Endothelial cell of umbilical vein (primary cell): ENCODE results near the gene GEN1. TPM values are rescaled to one million over a fixed set of nuclear protein-coding genes. Genes with fewer than 3 reads are reported as not detected.

ENCODE experiments used
- BruUV-seq: library from RNA; stranded (reverse); fragments of 400-500 nt; replicated peaks from 2 replicates; lab custom pipeline; 2021; lab: Mats Ljungman, UMichigan
- CTCF ChIA-PET: fragments of 300-600, 350-600 bp; sonication (Branson Sonifier 250); formaldehyde crosslinking; loops from one replicate; lab custom pipeline; 2021; ENCODE audit warnings: antibody characterized with exemption, inconsistent platforms; lab: Charles Lee
- POLR2A ChIA-PET: fragments of 300-600, 350-600 bp; sonication (Branson Sonifier 250); formaldehyde crosslinking; loops from one replicate; lab custom pipeline; 2021; ENCODE audit warnings: antibody characterized with exemption, inconsistent platforms; lab: Charles Lee
- DNase-seq: peaks from one replicate; pipeline ENCODE4 v3.0.0-alpha.2; 2011; ENCODE audit warnings: low read depth, low spot score
- FAIRE-seq: peaks from 2 replicates; lab custom pipeline; 2011; peaks lifted over from hg19 to GRCh38; lab: Jason Lieb, UNC
- H2AFZ ChIP-seq: 2 replicates; pipeline ENCODE4 v1.6.0; 2012; ENCODE audit warnings: low read depth, low read length, control low read depth, inconsistent platforms
- H3K27ac ChIP-seq: 2 replicates; pipeline ENCODE4 v1.5.1; 2011; ENCODE audit warnings: low read depth, mild to moderate bottlenecking, control low read depth, low read length, moderate library complexity; ENCODE audit not compliant: insufficient read depth
- H3K27me3 ChIP-seq, 2 experiments: 2 replicates each; pipeline versions ENCODE4 v1.6.0 to v1.6.1; 2011; ENCODE audit warnings: low read length in 2 of 2, mixed read lengths in 1 of 2; ENCODE audit not compliant: control insufficient read depth in 2 of 2, insufficient read depth in 2 of 2
- H3K36me3 ChIP-seq, 2 experiments: 2 replicates in 1 of 2; 3 replicates in 1 of 2; pipeline ENCODE4 v1.5.1; 2011; ENCODE audit warnings: low read length in 2 of 2, mild to moderate bottlenecking in 1 of 2, moderate library complexity in 1 of 2; ENCODE audit not compliant: control insufficient read depth in 2 of 2, insufficient read depth in 2 of 2; ENCODE audit errors: extremely low read depth in 1 of 2
- H3K4me1 ChIP-seq: 3 replicates; pipeline ENCODE4 v1.5.1; 2011; ENCODE audit warnings: mild to moderate bottlenecking, low read length; ENCODE audit not compliant: control insufficient read depth, insufficient read depth; ENCODE audit errors: extremely low read depth
- H3K4me2 ChIP-seq: 2 replicates; pipeline ENCODE4 v1.6.1; 2011; ENCODE audit warnings: low read length, control low read depth, mixed read lengths; ENCODE audit not compliant: insufficient read depth
- H3K4me3 ChIP-seq, 3 experiments: fragments of 200-600 bp in 1 of 3; sonication (generic), shearing (Covaris generic) in 1 of 3; replicated peaks in 1 of 3; 2 replicates each; pipeline ENCODE4 v1.5.1; 2011 to 2016; ENCODE audit warnings: control low read depth in 3 of 3, low read length in 3 of 3, mild to moderate bottlenecking in 2 of 3, inconsistent platforms in 1 of 3, low read depth in 1 of 3, moderate library complexity in 1 of 3; ENCODE audit not compliant: insufficient read depth in 1 of 3
- H3K79me2 ChIP-seq: 2 replicates; pipeline ENCODE4 v1.6.0; 2012; ENCODE audit warnings: low read length, inconsistent platforms; ENCODE audit not compliant: control insufficient read depth, insufficient read depth
- H3K9ac ChIP-seq: replicated peaks from 2 replicates; pipeline ENCODE3; 2011; ENCODE audit warnings: low read length, control low read depth; ENCODE audit not compliant: insufficient read depth; ENCODE audit errors: extremely low read depth
- H3K9me1 ChIP-seq: replicated peaks from 3 replicates; pipeline ENCODE4 v1.6.0; 2011; ENCODE audit warnings: mild to moderate bottlenecking, low read length; ENCODE audit not compliant: control insufficient read depth, insufficient read depth; ENCODE audit errors: extremely low read depth
- H3K9me3 ChIP-seq: replicated peaks from 2 replicates; pipeline ENCODE4 v1.5.1; 2012; ENCODE audit warnings: low read length, inconsistent platforms; ENCODE audit not compliant: control insufficient read depth, insufficient read depth
- H4K20me1 ChIP-seq: replicated peaks from 2 replicates; pipeline ENCODE3; 2011; ENCODE audit warnings: mild to moderate bottlenecking, low read length; ENCODE audit not compliant: control insufficient read depth, insufficient read depth; ENCODE audit errors: extremely low read depth
- FOS ChIP-seq: IDR thresholded peaks from 2 replicates; pipeline ENCODE4 v1.6.1; 2011; ENCODE audit warnings: mild to moderate bottlenecking, low read length, moderate library complexity, borderline replicate concordance; ENCODE audit not compliant: insufficient read depth
- JUN ChIP-seq: IDR thresholded peaks from 2 replicates; pipeline ENCODE4 v1.6.1; 2011; ENCODE audit warnings: borderline replicate concordance, low read depth; ENCODE audit not compliant: insufficient read length, insufficient read depth
- POLR2A ChIP-seq: IDR thresholded peaks from 2 replicates; pipeline ENCODE4 v1.6.1; 2012; ENCODE audit warnings: low read depth, mild to moderate bottlenecking, control low read depth, low read length
- dilution Hi-C: fragments of 300-500 bp; cut with MboI; formaldehyde crosslinking; loops from one replicate; pipeline ENCODE4 v1.15.0; 2019; ENCODE audit warnings: low sequenced_read_pairs; ENCODE audit not compliant: extremely low pct_ligation_motif_present
- intact Hi-C: fragments of 100-400 bp; cut with micrococcal nuclease; formaldehyde crosslinking; loops from one replicate; pipeline ENCODE4 v1.10.0; 2022
- polyA plus RNA-seq, 4 experiments: library from polyadenylated mRNA; depleted of rRNA in 3 of 4; stranded (reverse) in 3 of 4; unstranded in 1 of 4; fragments of >200 nt; gene quantifications; 2 replicates each; pipeline versions ENCODE4 v1.2.1 to v1.2.3, GENCODE V29; 2011 to 2012; ENCODE audit warnings: missing spikeins in 1 of 4
- total RNA-seq: library from RNA; stranded (reverse); gene quantifications from 2 replicates; pipeline ENCODE4 v1.2.3, GENCODE V29; 2021

Gene GEN1
- total and polyA plus RNA-seq, 2 donors (not counting 3 experiments of a cell fraction or from before 2014, with no cell fraction given), result 8.1 to 29.6 TPM

- CTCF ChIA-PET, result interaction anchor here (0.7 to 1.8 kb wide), 4 partner anchors 11 to 621 kb away, joined by 3 to 11 read pairs (median 6); no protein-coding TSS in a partner anchor
- Histone ChIP-seq H2AFZ (peak overlapping the region; percentile 49), H3K4me1 (peaks cover 43% of the 10 kb centered on the region), H4K20me1 (no peaks in the 10 kb centered on the region), H3K4me3 (peak overlapping the region in 1 of 3 experiments; percentile 47), H3K27me3 (no peaks in the 10 kb centered on the region), H3K4me2 (peak overlapping the region; percentile 93), H3K9ac (peak overlapping the region; percentile 64), H3K27ac (peak overlapping the region; percentile 67), H3K79me2 (peaks cover 63% of the 10 kb centered on the region), H3K9me3 (no peaks in the 10 kb centered on the region), H3K36me3 (no peaks in the 10 kb centered on the region), H3K9me1 (no peaks in the 10 kb centered on the region)
- peak; percentile 44 for DNase-seq
- FAIRE-seq, result no peak
- no TSS peak for BruUV-seq
- TF ChIP-seq FOS (no peak), JUN (peak; percentile 33)
- POLR2A ChIA-PET, result no interaction called here
- dilution Hi-C loops, result no loop called here
- intact Hi-C loops, result loop anchor here (10.0 kb wide), 3 partner anchors 538 to 1092 kb away; partner anchors contain the start of gene CYRIA
These were observed 2.7 kb downstream of the GEN1 start for GRCh38 chr2:17756668-17757067.

- FAIRE-seq (no peak), DNase-seq (peak; percentile 83)
- Histone ChIP-seq H2AFZ (peak overlapping the region; percentile 23), H3K79me2 (peaks cover 56% of the 10 kb centered on the region), H4K20me1 (no peaks in the 10 kb centered on the region), H3K9ac (peak overlapping the region; percentile 64), H3K4me3 (peak overlapping the region in 1 of 3 experiments; percentile 47), H3K9me1 (no peaks in the 10 kb centered on the region), H3K36me3 (no peaks in the 10 kb centered on the region), H3K9me3 (no peaks in the 10 kb centered on the region), H3K4me1 (peaks cover 39% of the 10 kb centered on the region), H3K4me2 (peak overlapping the region; percentile 93), H3K27ac (peak overlapping the region; percentile 67), H3K27me3 (no peaks in the 10 kb centered on the region)
- POLR2A ChIA-PET, result no interaction called here
- no peak for TF ChIP-seq POLR2A
- CTCF ChIA-PET, result interaction anchor here (0.6 to 1.8 kb wide), 5 partner anchors 10 to 620 kb away, joined by 3 to 11 read pairs (median 3); no protein-coding TSS in a partner anchor
- dilution Hi-C loops, result no loop called here
- BruUV-seq, result no TSS peak
- intact Hi-C loops, result loop anchor here (10.0 kb wide), 3 partner anchors 537 to 1093 kb away; partner anchors contain the start of gene CYRIA
These were observed 3.4 kb downstream of the GEN1 start for GRCh38 chr2:17757321-17757720.
